ENCODE measurements around the gene TRPM3. TPM values are rescaled to one million over a fixed set of nuclear protein-coding genes. Genes with fewer than 3 reads are reported as not detected.

The TRPM3 gene
- total RNA-seq, 1 experiment from 2014 or later = not detected

GRCh38 chr9:70615464-70616138 lies 505.8 kb downstream of the TRPM3 start:
- ATAC-seq (no peak), DNase-seq (no peak)
- Histone ChIP-seq H3K4me3 (ENCODE audit: low read length) (no peak overlapping the region), H4K20me1 (ENCODE audit: low read length) (no peaks in the 10 kb centered on the region), H3K4me1 (ENCODE audit: insufficient read depth, low read length) (no peaks in the 10 kb centered on the region), H3F3A (ENCODE audit: low read length, unreplicated experiment) (no peaks in the 10 kb centered on the region), H3K36me3 (ENCODE audit: low read depth, low read length) (no peaks in the 10 kb centered on the region), H3K79me2 (ENCODE audit: low read length) (no peaks in the 10 kb centered on the region), H3K9me2 (replicated peaks; ENCODE audit: low read length) (no peaks in the 10 kb centered on the region), H3K27me3 (ENCODE audit: low read length) (peaks cover 8% of the 10 kb centered on the region; the same call in 1 of the 2 replicates), H3K4me2 (ENCODE audit: low read length) (no peak overlapping the region), H3K27ac (ENCODE audit: low read length) (no peak overlapping the region), H3K9ac (ENCODE audit: low read length) (no peak overlapping the region), H3K9me3 (ENCODE audit: low read length) (no peaks in the 10 kb centered on the region), H2AFZ (ENCODE audit: low read length) (no peak overlapping the region)
- ChIA-PET CTCF (no interaction called here), POLR2A (ENCODE audit: unreplicated experiment) (no interaction called here)
- BruUV-seq (replicated peaks) = no TSS peak
- intact Hi-C loops (cut with micrococcal nuclease) = no loop called here
- no peak for TF ChIP-seq EZH2phosphoT487 (IDR thresholded peaks at IDR 0.05; ENCODE audit: borderline replicate concordance, low read length)
- TF ChIP-seq CTCF (conservative IDR thresholded peaks at IDR 0.05; ENCODE audit: low read depth, low read length) = no peak

- no peaks in the 10 kb centered on the region for H3K79me2 ChIP-seq (ENCODE audit: low read length)
- H2AFZ ChIP-seq (ENCODE audit: low read length) = no peak overlapping the region
- no TSS peak for BruUV-seq (replicated peaks)
- ATAC-seq (no peak), DNase-seq (no peak)
- intact Hi-C loops (cut with micrococcal nuclease) = no loop called here
- no peaks in the 10 kb centered on the region for H3K9me2 ChIP-seq (replicated peaks; ENCODE audit: low read length)
- no peaks in the 10 kb centered on the region for H3K9me3 ChIP-seq (ENCODE audit: low read length)
- TF ChIP-seq EZH2 (IDR thresholded peaks at IDR 0.05; ENCODE audit: low read length, unreplicated experiment) (no peak), EZH2phosphoT487 (IDR thresholded peaks at IDR 0.05; ENCODE audit: borderline replicate concordance, low read length) (no peak), CTCF (conservative IDR thresholded peaks at IDR 0.05; ENCODE audit: low read depth, low read length) (no peak)
- no peak overlapping the region for H3K4me2 ChIP-seq (ENCODE audit: low read length)
- H4K20me1 ChIP-seq (ENCODE audit: low read length) = no peaks in the 10 kb centered on the region
- no peak overlapping the region for H3K4me3 ChIP-seq (ENCODE audit: low read length)
- H3F3A ChIP-seq (ENCODE audit: low read length, unreplicated experiment) = no peaks in the 10 kb centered on the region
- H3K4me1 ChIP-seq (ENCODE audit: insufficient read depth, low read length) = no peaks in the 10 kb centered on the region
- H3K9ac ChIP-seq (ENCODE audit: low read length) = no peak overlapping the region
- no peaks in the 10 kb centered on the region for H3K36me3 ChIP-seq (ENCODE audit: low read depth, low read length)
- CTCF ChIA-PET = interaction anchor here (0.7 kb wide), 1 partner anchor 678 kb away, joined by 4 read pairs; no protein-coding TSS in a partner anchor
- peaks cover 8% of the 10 kb centered on the region; the same call in 1 of the 2 replicates for H3K27me3 ChIP-seq (ENCODE audit: low read length)
- POLR2A ChIA-PET (ENCODE audit: unreplicated experiment) = no interaction called here
- no peak overlapping the region for H3K27ac ChIP-seq (ENCODE audit: low read length)
These were observed 506.5 kb downstream of the TRPM3 start for GRCh38 chr9:70614786-70615463.

All from PC-3 (cell line).